HG03354 (cell line): ENCODE data around the gene EFHC1.

Experiments used
- ATAC-seq: cut with Tn5 transposase; IDR thresholded peaks from one replicate; pipeline ENCODE4 v1.9.1; 2021; ENCODE audit warnings: mild to moderate bottlenecking; ENCODE audit not compliant: unreplicated experiment, poor library complexity, severe bottlenecking

EFHC1 gene

DNA sequence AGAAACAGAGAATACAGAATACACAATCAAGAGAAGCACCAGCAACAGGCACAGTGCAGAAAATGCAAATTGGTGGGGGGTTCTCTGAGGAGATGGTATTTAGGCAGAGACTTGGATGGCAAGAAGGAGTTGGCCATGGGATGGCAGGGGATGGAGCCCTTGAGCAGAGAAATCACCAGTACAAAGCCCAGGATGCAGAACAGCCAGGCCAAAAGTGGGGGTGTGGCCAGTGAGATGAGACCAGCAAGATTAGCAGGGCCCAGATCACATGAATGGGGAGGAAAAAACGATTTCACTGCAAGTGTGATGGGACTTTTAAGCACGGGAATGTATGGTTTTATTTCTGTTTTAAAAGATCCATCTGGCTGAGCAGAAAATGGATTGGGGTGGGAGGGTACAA, 93.3 kb downstream of the EFHC1 start:
- ATAC-seq = no peak

DNA sequence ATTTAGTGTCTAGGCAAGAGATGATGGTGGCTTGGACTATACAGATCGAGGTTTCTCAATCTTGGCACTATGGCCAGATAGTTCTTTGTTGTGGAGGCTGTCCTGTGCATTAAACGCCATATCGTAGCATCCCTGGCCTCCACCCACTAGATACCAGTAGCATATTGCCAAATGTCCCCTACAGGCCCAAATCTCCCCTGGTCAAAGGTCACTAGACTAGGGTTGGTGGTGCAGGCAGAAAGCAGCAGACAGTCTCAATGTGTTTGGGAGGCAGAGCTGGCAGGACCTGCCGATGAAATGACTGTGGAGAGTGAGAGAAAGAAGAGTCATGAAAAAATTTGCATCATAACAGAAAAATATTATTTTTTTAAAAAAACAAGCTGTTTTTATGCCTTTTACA, 93.8 kb downstream of the EFHC1 start:
- ATAC-seq = no peak

DNA sequence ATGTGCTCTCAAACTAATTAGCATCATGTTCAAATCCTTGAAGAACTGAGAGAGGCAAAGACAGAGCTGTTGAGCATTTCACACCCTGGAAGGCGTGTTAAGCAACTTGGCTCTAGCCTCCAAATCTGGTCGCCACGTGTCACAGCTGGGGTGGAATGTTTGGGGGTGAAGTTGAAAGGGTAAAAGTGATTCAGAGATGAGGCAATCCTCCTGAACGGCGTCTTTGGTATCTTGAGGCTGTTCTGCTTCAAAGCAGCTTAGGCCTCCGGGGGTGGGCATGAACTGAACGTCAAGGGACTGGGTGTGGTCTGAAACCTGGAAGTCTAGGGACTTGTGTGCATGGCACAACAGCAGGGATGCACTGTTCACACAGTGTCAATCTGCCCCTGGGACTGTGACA, 94.4 kb downstream of the EFHC1 start:
- no peak for ATAC-seq

DNA sequence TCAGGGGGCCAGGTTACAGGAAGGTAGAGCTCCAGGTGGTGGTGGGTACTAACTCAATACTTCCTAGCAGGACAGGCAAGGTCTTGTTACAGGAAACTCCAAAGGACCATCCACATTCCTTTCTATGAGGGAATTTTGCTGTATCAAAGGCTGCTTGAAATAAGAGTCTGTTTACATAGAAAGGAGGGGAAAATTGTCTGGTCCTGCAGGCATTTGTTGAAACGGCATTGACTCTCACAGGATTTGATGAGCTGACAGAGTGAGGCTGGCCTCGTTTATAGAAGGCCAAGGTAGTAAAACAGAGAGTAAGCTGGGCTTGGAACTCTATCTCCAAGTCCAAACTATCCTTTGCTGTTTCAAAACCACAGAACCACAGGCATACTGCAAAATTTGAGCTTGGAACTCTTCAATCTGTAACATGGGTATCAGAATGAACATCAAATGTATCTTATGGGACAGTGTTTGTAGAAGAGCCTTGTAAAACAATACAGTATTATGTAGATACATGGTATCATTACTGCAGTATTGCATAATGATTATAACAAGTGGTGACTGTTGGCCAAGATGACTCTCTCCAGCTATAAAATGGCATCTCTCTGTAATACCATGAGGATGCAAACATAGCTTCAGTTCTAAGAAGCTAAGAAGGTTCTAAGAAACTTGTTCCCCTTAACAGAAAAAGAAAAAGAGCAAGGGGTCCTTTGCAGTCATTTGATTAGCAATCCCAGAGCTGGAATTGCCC, 95.2 kb downstream of the EFHC1 start:
- ATAC-seq = no peak

DNA sequence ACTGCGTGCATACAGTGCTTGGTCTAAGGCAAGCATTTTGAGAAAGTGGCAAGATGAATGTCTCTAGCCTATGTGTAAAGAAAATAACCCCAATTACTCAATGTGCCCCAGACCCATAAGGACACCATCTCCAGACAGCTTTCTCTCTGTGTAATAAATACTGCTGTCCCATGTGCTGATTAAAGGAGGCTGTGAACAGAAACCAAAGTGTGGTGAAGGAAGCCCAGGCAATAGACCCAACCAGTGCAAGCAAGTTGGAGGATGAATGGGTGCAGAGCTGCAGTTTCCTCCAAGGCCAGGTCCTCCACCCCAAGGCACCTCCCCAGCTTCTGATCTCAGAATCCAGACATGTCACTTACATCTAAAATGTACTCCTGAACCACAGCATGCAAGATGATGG, 96.1 kb downstream of the EFHC1 start:
- ATAC-seq = no peak

DNA sequence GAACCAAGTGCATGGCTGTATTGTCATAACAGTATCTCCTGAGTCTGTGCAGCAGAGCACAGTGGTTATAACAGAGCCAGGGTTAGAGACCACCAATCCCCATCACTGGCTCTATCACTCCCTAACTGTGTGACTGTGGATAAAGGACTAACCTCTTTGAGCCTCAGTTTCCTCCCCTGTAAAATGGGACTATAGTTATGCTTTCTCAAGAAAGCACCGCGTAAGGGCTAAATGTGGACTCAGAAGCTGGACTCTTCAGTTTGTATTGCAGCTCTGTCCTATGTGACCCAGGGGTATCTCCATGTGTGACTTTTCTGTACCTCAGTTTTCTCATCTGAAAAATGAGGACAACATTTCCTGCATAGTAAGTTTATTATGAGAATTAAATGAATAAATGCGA, 96.8 kb downstream of the EFHC1 start:
- no peak for ATAC-seq

DNA sequence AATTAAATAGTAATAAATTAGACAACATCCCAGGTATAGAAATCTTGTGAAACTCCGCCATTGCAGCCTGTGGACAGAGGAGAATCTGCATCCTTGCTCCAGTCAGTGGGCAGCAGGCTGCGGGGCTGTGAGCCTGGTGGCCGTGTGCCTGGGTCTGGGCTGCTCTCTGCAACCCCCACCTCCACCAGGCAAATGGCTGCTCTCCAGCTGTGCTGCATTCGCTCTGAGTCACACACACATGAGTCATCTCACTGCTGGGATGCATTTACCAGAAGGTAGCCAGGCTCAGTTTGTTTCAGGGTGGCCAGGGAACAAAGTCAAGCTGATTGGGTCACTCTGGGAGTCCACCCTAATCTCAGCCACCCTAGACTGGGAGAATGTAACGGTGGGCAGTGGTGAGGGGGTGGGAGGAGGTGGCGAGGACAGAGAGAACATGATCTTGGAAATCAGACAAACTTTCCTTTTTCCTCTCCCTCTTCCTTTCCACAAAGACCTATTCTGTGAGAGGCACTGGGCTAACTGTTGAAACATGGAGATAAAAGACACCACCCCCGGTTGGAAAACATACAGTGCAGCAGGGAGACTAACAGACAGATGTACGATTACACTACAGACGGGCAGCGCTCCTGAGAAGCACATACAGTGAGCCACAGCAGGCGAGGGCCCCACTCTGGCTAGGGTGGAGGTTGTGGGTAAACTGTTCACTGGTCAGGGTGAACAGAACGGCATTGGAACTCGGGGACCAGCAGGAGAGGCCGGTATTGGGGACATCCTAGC, 97.5 kb downstream of the EFHC1 start:
- ATAC-seq = peak; percentile 89

DNA sequence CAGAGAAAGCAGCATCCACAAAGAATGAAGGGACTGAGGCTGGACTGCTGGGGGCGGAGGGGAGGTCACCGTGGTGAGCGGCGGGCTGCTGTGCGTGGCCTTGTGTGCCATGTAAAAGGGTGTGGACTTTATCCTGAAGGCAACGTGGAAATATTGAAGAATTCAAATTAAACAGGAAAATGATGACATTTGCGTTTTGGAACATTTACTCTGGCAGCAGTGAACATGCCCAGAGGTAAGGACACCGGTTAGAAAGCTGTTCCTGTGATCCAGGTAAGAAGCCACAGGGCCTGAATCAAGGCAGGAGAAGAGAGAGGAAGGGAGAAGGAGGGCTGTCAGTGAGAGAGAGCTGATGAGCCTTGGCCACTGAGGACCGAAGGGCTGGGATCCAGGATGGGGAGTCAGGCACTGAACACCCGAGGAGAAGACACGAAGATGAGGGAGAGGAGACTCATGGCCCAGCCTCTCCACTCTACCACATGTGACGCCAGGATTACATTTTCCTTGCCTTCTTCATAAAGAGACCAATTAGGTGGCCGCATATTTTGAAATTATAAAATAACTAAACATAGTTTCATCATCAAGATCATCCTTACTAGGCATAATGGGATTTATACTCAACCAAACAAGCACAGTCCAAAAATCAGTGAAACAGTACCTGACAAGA, 98.3 kb downstream of the EFHC1 start:
- no peak for ATAC-seq

DNA sequence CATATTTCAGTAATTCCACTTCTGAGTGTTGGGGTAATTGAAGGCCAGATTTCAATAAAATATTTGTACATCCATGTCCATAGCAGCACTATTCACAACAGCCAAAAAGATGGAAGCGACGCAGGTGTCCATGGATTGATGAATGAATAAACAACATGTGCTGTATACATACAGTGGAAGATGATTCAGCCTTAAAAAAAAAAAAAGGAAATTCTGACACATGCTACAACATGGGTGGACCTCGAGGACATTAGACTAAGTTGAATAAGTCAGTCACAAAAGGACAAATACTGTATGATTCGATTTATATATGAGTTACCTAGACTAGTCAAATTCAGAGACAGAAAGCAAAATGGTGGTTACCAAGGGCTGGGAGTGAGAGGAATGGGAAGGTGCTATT, 99.5 kb downstream of the EFHC1 start:
- no peak for ATAC-seq

DNA sequence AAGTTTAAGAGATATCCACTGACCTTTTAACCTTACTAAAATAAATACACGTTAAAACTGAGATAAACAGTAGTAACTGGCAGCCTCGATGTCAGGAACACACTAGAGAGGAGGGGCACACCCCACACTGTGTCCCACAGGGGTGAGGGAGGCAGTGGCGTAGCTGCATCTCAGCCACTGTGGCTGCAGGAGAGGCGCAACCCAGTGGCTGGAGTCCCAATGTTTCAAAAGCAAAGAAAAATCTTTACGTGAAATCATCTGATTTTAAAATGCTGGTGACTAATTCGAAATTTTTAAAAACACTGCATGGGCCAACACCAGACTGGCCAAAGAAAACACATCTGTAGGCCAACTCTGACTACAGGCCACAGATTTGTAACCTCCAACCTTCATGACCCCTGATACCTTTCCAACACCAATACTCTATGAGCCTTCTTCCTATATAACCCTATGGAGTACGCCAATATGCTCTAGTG, 102.0 kb downstream of the EFHC1 start:
- ATAC-seq = no peak

DNA sequence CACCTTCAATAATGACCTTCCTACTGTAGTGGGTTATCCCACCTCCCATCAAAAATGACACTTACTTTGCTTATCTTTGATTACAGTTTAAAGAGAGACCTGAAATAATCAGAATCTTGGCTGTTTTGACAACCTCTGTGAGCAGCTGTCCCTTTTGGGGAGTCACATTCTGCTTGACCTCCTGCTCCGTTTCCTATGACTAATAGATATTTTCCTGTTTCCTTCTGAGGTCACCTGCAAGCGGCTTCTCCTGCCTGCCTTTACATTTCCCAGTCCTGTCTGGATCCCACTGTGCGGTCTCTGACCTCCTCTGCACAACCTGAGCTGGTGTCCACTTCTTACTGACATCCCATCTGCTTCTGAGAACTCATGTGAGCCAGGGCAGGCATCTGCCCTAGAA, 102.5 kb downstream of the EFHC1 start:
- ATAC-seq = no peak

DNA sequence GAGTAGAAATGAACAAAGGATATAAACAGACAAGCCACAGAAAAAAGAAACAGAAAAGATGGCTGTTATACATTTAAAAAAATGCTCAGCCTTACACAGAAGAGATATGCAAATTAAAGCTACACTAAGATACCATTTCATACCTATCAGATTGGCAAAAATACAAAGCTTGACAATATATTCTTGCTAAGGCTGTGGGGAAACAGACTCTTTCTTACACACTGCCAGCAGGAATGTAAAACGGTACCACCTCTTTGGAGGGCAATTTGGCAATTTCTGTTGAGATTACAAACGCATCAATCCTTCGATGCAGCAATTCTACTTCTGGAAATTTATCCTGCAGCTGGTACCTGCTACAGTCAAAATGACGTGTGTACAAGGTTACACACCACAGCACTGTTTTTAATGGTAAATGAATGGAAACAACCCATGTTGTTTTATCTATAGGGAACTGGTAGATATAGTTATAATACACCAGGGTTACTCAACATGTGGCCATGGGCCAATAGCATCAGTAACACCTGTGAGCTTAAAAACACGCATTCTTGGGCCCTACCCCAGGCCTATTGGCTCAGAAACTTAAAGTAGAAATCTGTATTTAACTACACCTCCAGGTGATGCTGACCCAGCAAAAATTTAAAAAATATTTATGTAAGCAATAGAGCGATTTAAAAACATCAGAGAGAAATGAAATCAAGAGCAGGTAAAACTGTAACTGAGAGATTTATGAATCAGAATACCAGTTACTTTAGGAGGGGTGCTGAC, 103.4 kb downstream of the EFHC1 start:
- no peak for ATAC-seq

DNA sequence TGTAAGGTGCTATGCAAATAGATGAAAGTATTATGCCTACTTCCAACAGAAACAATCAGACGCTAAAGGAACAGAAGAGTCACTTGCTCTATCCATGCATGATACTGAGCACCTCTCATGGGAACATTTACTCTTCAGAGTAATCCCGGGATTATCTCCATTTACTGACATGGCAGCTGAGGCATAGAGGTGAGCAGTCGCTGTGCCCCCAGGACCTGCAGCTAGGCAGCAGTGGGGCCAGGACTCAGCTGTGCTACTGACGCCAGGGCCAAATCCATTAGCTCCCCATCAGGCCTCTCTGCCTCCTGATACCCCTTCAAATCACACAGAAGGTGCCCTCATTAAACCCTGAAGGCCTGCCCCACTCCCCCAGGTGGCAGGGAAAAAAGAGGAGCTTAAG, 104.8 kb downstream of the EFHC1 start:
- ATAC-seq = no peak

DNA sequence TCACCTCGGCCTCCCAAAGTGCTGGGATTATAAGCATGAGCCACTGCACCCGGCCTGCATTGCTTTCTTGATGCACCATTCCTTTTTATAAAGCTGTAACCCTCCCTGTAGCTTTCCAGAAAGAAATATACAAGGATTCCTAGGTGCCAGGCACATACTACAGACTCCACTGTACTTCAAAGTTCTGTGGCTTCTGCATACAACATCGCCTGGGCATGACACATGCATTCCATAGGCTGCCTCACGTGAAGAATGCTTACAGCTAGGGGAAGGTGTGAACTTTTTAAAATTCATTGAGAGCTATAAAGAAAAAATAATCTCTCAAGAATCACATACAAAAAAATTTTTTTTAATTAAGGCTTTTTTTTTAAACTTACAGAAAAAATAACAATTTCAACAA, 106.5 kb downstream of the EFHC1 start:
- no peak for ATAC-seq

DNA sequence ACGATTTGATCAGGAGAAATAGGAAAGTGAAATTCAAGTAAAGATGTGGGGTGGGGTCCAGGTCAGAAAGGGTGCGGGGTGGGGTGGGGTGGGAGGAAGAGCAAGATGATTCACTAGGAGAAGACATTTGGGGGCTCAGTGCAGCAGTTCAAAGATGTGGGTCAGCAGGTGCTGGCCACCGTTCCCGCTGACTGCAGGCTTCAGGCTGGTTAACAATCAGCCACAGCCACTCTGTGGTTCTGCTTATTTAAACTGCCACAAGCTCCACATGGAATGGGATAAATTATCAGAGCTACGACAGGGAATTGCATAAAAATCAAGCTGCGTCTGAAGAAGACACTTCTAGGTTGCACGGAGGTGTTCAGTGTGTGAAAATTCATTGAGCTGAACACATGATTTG, 107.3 kb downstream of the EFHC1 start:
- ATAC-seq = no peak

DNA sequence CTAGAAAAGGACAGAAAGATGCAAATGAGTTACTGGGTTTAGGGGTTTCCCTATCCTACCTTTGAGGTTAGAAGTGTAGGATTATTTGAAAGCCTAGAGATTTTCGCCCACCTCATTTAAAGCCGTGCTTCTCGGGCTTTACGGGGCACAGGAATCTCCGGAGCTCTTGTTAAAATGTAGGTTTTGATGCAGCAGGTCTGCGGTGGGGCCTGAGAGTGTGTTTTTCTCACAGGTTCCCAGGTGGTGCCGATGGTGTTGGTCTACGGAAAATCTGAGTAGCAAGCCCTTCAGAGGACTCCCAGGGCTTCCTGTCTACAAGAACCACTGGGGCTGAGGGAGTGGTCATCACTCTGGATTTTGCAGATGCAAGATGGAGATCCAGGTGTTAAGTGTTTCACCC, 109.2 kb downstream of the EFHC1 start:
- ATAC-seq = no peak

DNA sequence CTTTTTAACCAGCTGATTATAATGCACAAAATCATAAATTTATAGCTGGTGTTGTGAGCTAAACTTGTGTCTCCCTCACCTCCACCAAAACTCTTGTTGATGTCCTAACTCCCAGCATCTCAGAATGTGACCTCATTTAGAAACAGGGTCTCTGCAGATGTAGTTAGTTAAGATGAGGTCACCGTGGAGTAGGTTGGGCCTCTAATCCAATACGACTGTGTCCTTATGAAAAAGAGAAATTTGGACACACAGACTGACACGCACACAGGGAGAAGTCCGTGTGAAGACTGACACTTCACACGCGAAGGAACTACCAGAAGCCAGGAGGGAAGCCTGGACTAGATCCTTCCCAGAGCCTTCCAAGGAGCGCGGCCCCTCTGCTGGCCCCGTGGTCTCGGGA, 110.2 kb downstream of the EFHC1 start:
- ATAC-seq = no peak

DNA sequence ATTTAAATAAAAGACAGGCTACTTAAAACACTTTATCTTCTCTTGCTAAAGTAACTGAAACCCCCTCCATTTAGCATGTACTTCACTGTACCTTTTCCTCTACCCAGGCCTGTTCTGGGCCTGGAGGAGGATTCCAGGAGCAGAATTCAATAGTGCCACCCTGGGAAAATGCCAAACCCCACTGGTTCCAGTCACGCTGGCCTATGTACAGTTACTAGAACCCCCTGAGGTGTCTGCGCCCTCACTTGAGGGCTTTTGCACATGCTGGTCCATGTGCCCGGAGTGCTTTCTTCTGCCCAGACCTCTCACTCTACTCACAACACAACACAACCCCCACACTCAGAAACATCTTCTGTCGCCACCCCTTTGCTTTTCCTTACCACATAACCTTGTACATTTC, 111.3 kb downstream of the EFHC1 start:
- no peak for ATAC-seq

DNA sequence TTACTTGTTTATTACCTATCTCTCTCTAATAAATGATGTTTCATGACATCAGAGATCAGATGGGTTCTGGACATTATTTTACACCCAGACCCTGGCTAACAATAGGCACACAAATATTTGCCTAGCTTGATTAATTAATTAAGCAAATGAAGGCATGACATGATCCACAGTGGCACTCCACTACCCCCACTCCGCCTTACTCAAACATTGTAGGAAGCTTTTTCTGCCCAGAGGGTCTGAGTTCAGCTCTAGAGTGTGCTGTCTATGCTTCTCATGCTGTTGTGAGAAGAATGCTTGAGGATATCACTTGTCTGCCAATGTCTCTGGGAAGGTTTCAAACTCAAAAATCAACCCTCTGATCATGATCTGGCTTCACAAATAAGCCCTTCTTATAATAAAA, 111.7 kb downstream of the EFHC1 start:
- ATAC-seq = no peak

DNA sequence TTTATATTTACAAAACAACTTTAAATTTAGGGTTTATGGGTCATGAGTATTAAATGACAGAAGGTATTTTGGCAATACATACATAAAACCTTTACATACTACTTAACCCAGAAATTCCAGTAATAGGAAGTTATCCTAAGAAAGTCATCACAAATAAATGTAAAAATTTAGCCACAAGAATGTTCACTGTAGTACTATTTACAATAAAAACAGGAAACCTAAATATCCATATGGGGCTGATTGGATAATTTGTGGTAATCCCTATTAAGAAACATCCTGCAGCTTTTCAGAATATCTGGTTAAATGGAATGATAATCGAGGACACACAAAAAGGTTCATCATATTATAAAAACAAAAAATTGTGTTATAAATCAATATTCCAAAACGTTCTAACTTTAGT, 112.3 kb downstream of the EFHC1 start:
- no peak for ATAC-seq
